KOPT-K1 (cell line): ENCODE results near the gene TRAPPC12.

Experiments used
- H3K27ac ChIP-seq: fragments of 200-600 bp; sonication (generic); 2 replicates; pipeline ENCODE4 v1.5.1; 2016; ENCODE audit warnings: antibody characterized with exemption, mild to moderate bottlenecking, low read depth, low read length; ENCODE audit not compliant: poor library complexity, severe bottlenecking
- H3K36me3 ChIP-seq: fragments of 200-600 bp; sonication (generic); 2 replicates; pipeline ENCODE4 v1.5.1; 2017; ENCODE audit warnings: antibody characterized with exemption, mild to moderate bottlenecking, low read length, moderate library complexity; ENCODE audit not compliant: insufficient read depth
- H3K9me3 ChIP-seq: fragments of 200-600 bp; sonication (generic); 2 replicates; pipeline ENCODE4 v1.5.1; 2017; ENCODE audit warnings: antibody characterized with exemption, low read length, mild to moderate bottlenecking; ENCODE audit not compliant: insufficient read depth, poor library complexity, severe bottlenecking

The TRAPPC12 gene

DNA sequence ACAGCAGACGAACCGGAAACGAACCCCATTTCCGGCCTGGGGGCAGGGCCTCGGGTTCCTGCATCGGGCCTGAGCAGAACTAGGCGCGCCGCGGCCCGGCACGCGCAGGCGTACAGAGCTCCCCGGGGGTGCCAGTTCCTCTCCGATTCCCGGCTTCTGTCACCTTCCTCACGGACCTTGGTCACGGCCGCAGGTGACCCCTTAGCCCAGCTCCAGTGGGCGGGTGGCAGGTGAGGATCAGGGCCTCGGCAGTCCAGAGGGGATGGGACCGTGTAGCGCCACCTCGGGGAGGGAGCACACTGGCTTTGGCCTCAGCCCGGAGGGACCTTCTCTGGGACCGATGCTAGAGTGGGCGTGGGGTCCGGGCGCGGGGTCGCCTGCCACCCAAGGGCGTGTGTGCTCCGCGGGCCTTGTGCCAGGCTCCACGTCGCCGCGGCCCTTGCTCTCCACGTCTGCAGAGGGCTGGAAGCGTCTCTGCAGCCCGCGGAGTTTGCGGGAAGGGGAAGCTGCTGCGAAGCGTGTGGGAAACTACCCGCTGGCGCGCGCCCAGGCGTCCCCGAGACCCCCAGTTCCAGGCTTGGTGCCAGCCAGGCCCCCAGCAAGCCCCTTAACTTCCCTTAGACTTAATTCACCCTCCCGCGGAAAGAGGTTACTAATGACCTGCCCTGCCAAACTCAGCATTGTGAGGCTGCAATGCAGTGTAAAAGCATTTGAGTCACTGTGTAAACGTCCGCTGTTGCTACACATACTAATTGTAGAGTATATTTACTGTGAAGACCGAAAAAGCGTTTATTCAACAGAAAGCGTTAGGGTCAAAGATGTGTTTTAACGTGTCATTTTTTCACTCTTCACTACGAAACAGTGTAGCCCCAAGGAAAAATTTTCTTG is at the start of gene TRAPPC12:
Gene TRAPPC12, plus strand, starts transcription at position 48 of the 888 bp plus-strand sequence. CDS start 7,930 bp downstream, outside the sequence.
- peaks cover 24% of the 10 kb centered on the region for H3K36me3 ChIP-seq
- no peaks in the 10 kb centered on the region for H3K9me3 ChIP-seq
- H3K27ac ChIP-seq: peak within 1 kb of the TSS; percentile 88

- Histone ChIP-seq H3K36me3 (peaks cover 66% of the 10 kb centered on the region), H3K9me3 (no peaks in the 10 kb centered on the region), H3K27ac (no peak overlapping the region)
Observed at GRCh38 chr2:3332133-3332532, 47.4 kb upstream of the TRAPPC12 start.

- Histone ChIP-seq H3K36me3 (peaks cover 70% of the 10 kb centered on the region), H3K27ac (no peak overlapping the region)
Observed at GRCh38 chr2:3334392-3335345, 44.8 kb upstream of the TRAPPC12 start.

GRCh38 chr2:3336844-3337243 is 42.6 kb upstream of the TRAPPC12 start:
- no peaks in the 10 kb centered on the region for H3K9me3 ChIP-seq
- peaks cover 60% of the 10 kb centered on the region for H3K36me3 ChIP-seq

More at GRCh38 chr2:3334392-3335345, 44.8 kb upstream of the TRAPPC12 start:
- H3K9me3 ChIP-seq: no peaks in the 10 kb centered on the region

GRCh38 chr2:3338340-3338739 is 41.2 kb upstream of the TRAPPC12 start:
- Histone ChIP-seq H3K27ac (no peak overlapping the region), H3K36me3 (peaks cover 45% of the 10 kb centered on the region)

More at GRCh38 chr2:3336844-3337243, 42.6 kb upstream of the TRAPPC12 start:
- no peak overlapping the region for H3K27ac ChIP-seq

GRCh38 chr2:3340144-3340543 is 39.4 kb upstream of the TRAPPC12 start:
- Histone ChIP-seq H3K27ac (no peak overlapping the region), H3K9me3 (no peaks in the 10 kb centered on the region)

More at GRCh38 chr2:3338340-3338739, 41.2 kb upstream of the TRAPPC12 start:
- no peaks in the 10 kb centered on the region for H3K9me3 ChIP-seq

GRCh38 chr2:3341336-3341735 is 38.2 kb upstream of the TRAPPC12 start:
- no peaks in the 10 kb centered on the region for H3K9me3 ChIP-seq
- no peak overlapping the region for H3K27ac ChIP-seq
- peaks cover 28% of the 10 kb centered on the region; the same call in 1 of the 2 replicates for H3K36me3 ChIP-seq

More at GRCh38 chr2:3340144-3340543, 39.4 kb upstream of the TRAPPC12 start:
- peaks cover 30% of the 10 kb centered on the region for H3K36me3 ChIP-seq

GRCh38 chr2:3342324-3342723 is 37.2 kb upstream of the TRAPPC12 start:
- Histone ChIP-seq H3K27ac (no peak overlapping the region), H3K36me3 (peaks cover 33% of the 10 kb centered on the region; the same call in 1 of the 2 replicates), H3K9me3 (no peaks in the 10 kb centered on the region)

DNA sequence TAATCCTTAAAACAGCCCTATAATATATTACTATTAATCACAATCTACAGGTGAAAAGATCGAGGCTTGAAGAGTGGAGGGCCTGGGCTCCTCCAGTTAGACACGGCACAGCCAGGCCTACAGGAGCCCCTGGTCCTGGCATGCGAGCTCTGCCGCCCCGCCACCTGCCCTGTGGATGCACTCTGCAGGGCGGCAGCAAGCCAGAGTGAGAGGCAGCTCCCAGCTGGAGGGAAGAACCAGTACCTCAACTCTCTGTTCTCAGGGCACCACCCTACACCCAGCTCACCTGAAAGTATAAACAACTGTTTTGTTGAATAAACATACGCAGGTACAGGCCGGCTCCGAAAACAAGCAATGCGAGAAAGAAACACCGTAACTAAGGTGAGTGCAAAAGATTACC is 36.5 kb upstream of the TRAPPC12 start:
- no peaks in the 10 kb centered on the region for H3K9me3 ChIP-seq
- H3K27ac ChIP-seq: no peak overlapping the region
- H3K36me3 ChIP-seq: peaks cover 33% of the 10 kb centered on the region; the same call in 1 of the 2 replicates

DNA sequence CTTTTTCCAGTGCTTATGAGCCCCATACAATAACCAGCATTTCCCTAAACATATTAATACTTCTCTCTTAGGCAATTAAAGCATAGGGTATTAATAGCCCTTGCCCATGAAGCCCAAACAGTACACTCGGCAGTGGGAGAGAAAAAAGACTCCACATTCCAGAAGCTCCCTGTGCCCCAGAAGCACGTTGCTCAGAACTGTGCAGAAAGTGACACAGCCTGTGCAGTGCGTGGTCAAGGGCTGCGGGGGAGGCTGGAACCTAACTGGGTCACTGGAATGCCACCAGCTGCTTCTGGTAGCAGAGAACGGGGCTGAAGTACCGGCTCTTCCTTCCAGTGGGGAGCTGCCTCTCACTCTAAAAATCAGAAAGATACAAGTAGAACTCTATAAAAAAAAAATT is 34.6 kb upstream of the TRAPPC12 start:
- peaks cover 41% of the 10 kb centered on the region; the same call in 1 of the 2 replicates for H3K36me3 ChIP-seq
- H3K9me3 ChIP-seq: no peaks in the 10 kb centered on the region
- no peak overlapping the region for H3K27ac ChIP-seq

DNA sequence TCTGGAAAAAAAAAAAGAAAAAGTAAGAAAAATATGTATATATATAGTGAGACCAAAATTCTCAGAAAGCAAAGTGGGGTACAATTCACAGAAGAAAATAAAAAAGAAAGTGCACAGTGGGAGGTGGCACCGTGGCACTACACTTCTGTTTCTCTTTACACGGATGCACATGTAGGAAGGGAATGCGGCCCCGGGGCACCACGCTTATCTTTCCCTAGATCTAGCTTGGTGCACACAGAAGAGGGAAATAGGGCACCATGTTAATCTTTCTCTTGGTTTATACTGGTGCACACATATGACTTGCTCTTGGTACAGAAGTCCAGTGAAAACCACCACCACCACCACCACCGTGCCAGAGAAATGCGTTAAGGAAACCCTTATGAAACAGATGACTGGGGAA is 33.9 kb upstream of the TRAPPC12 start:
- Histone ChIP-seq H3K9me3 (no peaks in the 10 kb centered on the region), H3K27ac (no peak overlapping the region), H3K36me3 (peaks cover 47% of the 10 kb centered on the region; the same call in 1 of the 2 replicates)

DNA sequence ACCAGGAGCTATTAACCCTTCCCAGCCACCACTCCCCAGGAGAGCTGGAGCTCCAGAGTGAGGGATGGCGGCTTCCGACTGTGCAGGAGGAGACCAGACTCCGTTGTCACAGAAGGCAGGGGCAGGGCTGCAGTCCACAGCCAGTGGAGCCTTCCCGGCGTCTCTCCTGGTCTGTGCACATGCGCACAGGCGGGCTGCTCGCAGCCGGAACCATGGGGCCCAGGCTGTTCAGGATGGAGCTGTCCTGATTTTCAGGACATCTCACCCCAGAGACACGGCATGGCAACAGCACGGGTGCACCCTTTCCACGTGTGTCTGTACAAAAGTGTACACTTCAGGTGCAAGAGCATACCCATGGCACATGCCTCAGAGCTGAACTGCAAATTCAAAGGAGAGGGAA is 30.7 kb upstream of the TRAPPC12 start:
- Histone ChIP-seq H3K27ac (no peak overlapping the region), H3K9me3 (no peaks in the 10 kb centered on the region), H3K36me3 (peaks cover 67% of the 10 kb centered on the region)

DNA sequence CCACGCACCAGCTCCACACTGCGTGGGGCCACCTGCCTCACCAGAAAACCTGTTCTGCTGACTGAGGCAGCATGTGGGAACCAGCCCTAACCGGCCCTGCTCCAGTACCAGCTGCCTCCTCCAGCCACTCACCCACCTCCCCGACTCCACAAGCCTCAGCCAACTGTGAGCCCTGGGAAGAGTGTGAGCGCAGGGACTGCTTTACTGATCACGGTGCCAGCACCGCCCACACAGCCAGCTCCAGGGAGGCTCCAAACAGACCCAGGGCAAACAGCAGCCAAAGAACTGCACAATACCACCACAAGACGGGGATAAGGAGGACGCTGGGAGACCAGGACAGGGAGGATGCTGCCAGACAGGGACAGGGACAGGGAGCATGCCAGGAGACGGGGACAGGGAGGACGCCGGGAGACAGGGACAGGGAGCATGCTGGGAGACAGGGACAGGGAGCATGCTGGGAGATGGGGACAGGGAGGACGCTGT is 30.2 kb upstream of the TRAPPC12 start:
- H3K27ac ChIP-seq: no peak overlapping the region
- peaks cover 72% of the 10 kb centered on the region for H3K36me3 ChIP-seq
- H3K9me3 ChIP-seq: no peaks in the 10 kb centered on the region

- H3K27ac ChIP-seq: no peak overlapping the region
- H3K36me3 ChIP-seq: peaks cover 39% of the 10 kb centered on the region
- no peaks in the 10 kb centered on the region for H3K9me3 ChIP-seq
Observed at GRCh38 chr2:3354986-3355385, 24.5 kb upstream of the TRAPPC12 start.
